HepG2 (cell line): ENCODE measurements around the gene SHISAL1.

Experiments
- ARNT ChIP-seq: fragments of 450-650 bp; IDR thresholded peaks from 2 replicates; pipeline ENCODE4 v1.6.1; 2017
- ATF7 ChIP-seq, 2 experiments: fragments of 450-650 bp in 1 of 2; sonication (generic) in 1 of 2; formaldehyde crosslinking in 1 of 2; IDR thresholded peaks; 2 replicates each; pipeline versions ENCODE4 v1.4.0 to v1.6.1; 2016 to 2020; ENCODE audit warnings: antibody characterized with exemption in 1 of 2, mild to moderate bottlenecking in 1 of 2, missing genetic modification reagents in 1 of 2
- ELF4 ChIP-seq: sonication (generic); formaldehyde crosslinking; IDR thresholded peaks from 2 replicates; pipeline ENCODE4 v1.5.0; 2020; ENCODE audit warnings: missing genetic modification reagents, mild to moderate bottlenecking, moderate library complexity, borderline replicate concordance
- KLF6 ChIP-seq: IDR thresholded peaks from 2 replicates; pipeline ENCODE4 v1.8.0; 2016; ENCODE audit warnings: missing biosample characterization, missing genetic modification reagents
- PBX3 ChIP-seq: sonication (generic); formaldehyde crosslinking; IDR thresholded peaks from 2 replicates; pipeline ENCODE4 v1.8.1; 2023; ENCODE audit warnings: missing genetic modification reagents, inconsistent platforms, borderline replicate concordance
- RAD21 ChIP-seq: fragments of 450-650 bp; formaldehyde crosslinking; IDR thresholded peaks from 2 replicates; pipeline ENCODE4 v1.5.0; 2020; ENCODE audit warnings: mild to moderate bottlenecking
- SP5 ChIP-seq: IDR thresholded peaks from 2 replicates; pipeline ENCODE4 v1.6.1; 2016; ENCODE audit warnings: low read depth, borderline replicate concordance
- ZNF512B ChIP-seq: sonication (generic); formaldehyde crosslinking; IDR thresholded peaks from 2 replicates; pipeline ENCODE4 v1.5.1; 2020; ENCODE audit warnings: missing genetic modification reagents, mild to moderate bottlenecking, borderline replicate concordance
- ZNF589 ChIP-seq: sonication (generic); formaldehyde crosslinking; conservative IDR thresholded peaks from 2 replicates; pipeline ENCODE4 v1.8.0; 2022; ENCODE audit warnings: mild to moderate bottlenecking, moderate library complexity, missing genetic modification reagents
- TF ChIP-seq, protein P1 (sequence below): sonication (generic); formaldehyde crosslinking; IDR thresholded peaks from 2 replicates; pipeline ENCODE4 v1.4.0; 2020; ENCODE audit warnings: mild to moderate bottlenecking, missing genetic modification reagents
- TF ChIP-seq, protein P2 (sequence below): sonication (generic); formaldehyde crosslinking; IDR thresholded peaks from 2 replicates; pipeline ENCODE4 v1.5.0; 2020; ENCODE audit warnings: mild to moderate bottlenecking, missing genetic modification reagents, moderate library complexity

DNA sequence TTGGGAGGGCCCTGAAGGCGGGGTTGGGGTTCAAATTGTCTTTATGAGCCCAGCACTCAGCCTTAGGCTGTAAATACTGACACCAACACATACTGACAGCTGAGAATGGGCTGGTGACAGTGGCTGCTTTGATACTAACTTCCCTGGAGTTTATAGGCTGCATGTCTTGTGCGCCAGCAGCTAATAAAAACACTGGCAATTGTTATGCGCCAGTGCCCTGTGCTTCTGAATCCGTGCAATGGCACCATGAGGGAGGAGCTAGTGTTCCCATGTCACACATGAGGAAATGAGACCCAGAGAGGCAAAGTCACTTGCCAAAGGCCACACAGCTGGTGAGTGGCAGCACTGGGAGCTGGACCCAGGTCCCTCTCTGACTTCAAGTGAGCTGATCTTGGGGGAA lies 23.8 kb downstream of the SHISAL1 start:
- TF ChIP-seq PBX3: no peak
- TF ChIP-seq KLF6: no peak
- no peak for TF ChIP-seq RAD21 (CRISPR knock-in tag)
- TF ChIP-seq, protein P1, sequence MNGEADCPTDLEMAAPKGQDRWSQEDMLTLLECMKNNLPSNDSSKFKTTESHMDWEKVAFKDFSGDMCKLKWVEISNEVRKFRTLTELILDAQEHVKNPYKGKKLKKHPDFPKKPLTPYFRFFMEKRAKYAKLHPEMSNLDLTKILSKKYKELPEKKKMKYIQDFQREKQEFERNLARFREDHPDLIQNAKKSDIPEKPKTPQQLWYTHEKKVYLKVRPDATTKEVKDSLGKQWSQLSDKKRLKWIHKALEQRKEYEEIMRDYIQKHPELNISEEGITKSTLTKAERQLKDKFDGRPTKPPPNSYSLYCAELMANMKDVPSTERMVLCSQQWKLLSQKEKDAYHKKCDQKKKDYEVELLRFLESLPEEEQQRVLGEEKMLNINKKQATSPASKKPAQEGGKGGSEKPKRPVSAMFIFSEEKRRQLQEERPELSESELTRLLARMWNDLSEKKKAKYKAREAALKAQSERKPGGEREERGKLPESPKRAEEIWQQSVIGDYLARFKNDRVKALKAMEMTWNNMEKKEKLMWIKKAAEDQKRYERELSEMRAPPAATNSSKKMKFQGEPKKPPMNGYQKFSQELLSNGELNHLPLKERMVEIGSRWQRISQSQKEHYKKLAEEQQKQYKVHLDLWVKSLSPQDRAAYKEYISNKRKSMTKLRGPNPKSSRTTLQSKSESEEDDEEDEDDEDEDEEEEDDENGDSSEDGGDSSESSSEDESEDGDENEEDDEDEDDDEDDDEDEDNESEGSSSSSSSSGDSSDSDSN (CRISPR knock-in tag): no peak
- TF ChIP-seq ZNF589 (CRISPR knock-in tag): no peak
- TF ChIP-seq, protein P2, sequence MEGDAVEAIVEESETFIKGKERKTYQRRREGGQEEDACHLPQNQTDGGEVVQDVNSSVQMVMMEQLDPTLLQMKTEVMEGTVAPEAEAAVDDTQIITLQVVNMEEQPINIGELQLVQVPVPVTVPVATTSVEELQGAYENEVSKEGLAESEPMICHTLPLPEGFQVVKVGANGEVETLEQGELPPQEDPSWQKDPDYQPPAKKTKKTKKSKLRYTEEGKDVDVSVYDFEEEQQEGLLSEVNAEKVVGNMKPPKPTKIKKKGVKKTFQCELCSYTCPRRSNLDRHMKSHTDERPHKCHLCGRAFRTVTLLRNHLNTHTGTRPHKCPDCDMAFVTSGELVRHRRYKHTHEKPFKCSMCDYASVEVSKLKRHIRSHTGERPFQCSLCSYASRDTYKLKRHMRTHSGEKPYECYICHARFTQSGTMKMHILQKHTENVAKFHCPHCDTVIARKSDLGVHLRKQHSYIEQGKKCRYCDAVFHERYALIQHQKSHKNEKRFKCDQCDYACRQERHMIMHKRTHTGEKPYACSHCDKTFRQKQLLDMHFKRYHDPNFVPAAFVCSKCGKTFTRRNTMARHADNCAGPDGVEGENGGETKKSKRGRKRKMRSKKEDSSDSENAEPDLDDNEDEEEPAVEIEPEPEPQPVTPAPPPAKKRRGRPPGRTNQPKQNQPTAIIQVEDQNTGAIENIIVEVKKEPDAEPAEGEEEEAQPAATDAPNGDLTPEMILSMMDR: no peak
- no peak for TF ChIP-seq ARNT
- no peak for TF ChIP-seq ZNF512B (CRISPR knock-in tag)
- no peak for TF ChIP-seq SP5 (CRISPR knock-in tag)
- TF ChIP-seq ELF4 (CRISPR knock-in tag): no peak
- no peak for TF ChIP-seq ATF7 (IDR thresholded peaks at IDR 0.05)
- TF ChIP-seq ATF7 (CRISPR knock-in tag; IDR thresholded peaks at IDR 0.05): no peak
